CD8-positive, alpha-beta memory T cell (primary cell): Measurements from ENCODE around the gene TBC1D21. TPM values are rescaled to one million over a fixed set of nuclear protein-coding genes. Genes with fewer than 3 reads are reported as not detected.

Source experiments
- CTCF ChIA-PET: fragments of 350-600 bp; sonication (Branson Sonifier 250); formaldehyde crosslinking; loops from one replicate; lab custom pipeline; 2021; ENCODE audit warnings: antibody characterized with exemption; lab: Charles Lee
- POLR2A ChIA-PET: fragments of 350-600 bp; sonication (Branson Sonifier 250); formaldehyde crosslinking; loops from one replicate; lab custom pipeline; 2021; ENCODE audit warnings: antibody characterized with exemption; lab: Charles Lee
- DNase-seq, 5 donors: peaks; one replicate each; pipeline versions ENCODE4 v3.0.0 to v3.0.0-alpha.2; 2020 to 2022; ENCODE audit warnings: mixed read lengths in 1 of 5
- H3K27ac ChIP-seq: one replicate; pipeline ENCODE4 v1.7.0; 2013; ENCODE audit warnings: low read depth, mild to moderate bottlenecking, low read length, moderate library complexity
- H3K27me3 ChIP-seq: 2 replicates; pipeline ENCODE4 v1.7.0; 2013; ENCODE audit warnings: low read length, mild to moderate bottlenecking; ENCODE audit not compliant: insufficient read depth, poor library complexity, severe bottlenecking
- H3K36me3 ChIP-seq: 2 replicates; pipeline ENCODE4 v1.7.0; 2013; ENCODE audit warnings: mild to moderate bottlenecking, low read length, moderate library complexity; ENCODE audit not compliant: insufficient read depth
- H3K4me1 ChIP-seq: 2 replicates; pipeline ENCODE4 v1.7.0; 2013; ENCODE audit warnings: mild to moderate bottlenecking, low read length, moderate library complexity; ENCODE audit not compliant: insufficient read depth
- H3K4me3 ChIP-seq: 2 replicates; pipeline ENCODE4 v1.7.0; 2013; ENCODE audit warnings: mild to moderate bottlenecking, low read length
- H3K9me3 ChIP-seq: 2 replicates; pipeline ENCODE4 v1.7.0; 2013; ENCODE audit warnings: mild to moderate bottlenecking, low read length
- H3K27ac Mint-ChIP-seq, 8 donors: one replicate each; pipeline ENCODE4 v1.8.0; 2020 to 2021; ENCODE audit warnings: mixed read lengths in 8 of 8, mild to moderate bottlenecking in 6 of 8, inconsistent platforms in 3 of 8, moderate library complexity in 3 of 8
- H3K27me3 Mint-ChIP-seq, 2 donors: one replicate each; pipeline ENCODE4 v1.8.0; 2020 to 2021; ENCODE audit warnings: mixed read lengths in 2 of 2, mild to moderate bottlenecking in 1 of 2, moderate library complexity in 1 of 2
- H3K36me3 Mint-ChIP-seq, 3 donors: one replicate each; pipeline ENCODE4 v1.8.0; 2020 to 2021; ENCODE audit warnings: mixed read lengths in 3 of 3, inconsistent platforms in 1 of 3, mild to moderate bottlenecking in 1 of 3
- H3K4me1 Mint-ChIP-seq, 3 donors: one replicate each; pipeline ENCODE4 v1.8.0; 2020 to 2021; ENCODE audit warnings: mixed read lengths in 3 of 3, inconsistent platforms in 1 of 3, mild to moderate bottlenecking in 1 of 3
- H3K4me3 Mint-ChIP-seq, 7 donors: one replicate each; pipeline ENCODE4 v1.8.0; 2020 to 2021; ENCODE audit warnings: mixed read lengths in 7 of 7, mild to moderate bottlenecking in 6 of 7, moderate library complexity in 4 of 7, inconsistent platforms in 2 of 7
- H3K9me3 Mint-ChIP-seq, 5 donors: one replicate each; pipeline ENCODE4 v1.8.0; 2020 to 2022; ENCODE audit warnings: mixed read lengths in 5 of 5, mild to moderate bottlenecking in 3 of 5, moderate library complexity in 2 of 5, inconsistent platforms in 1 of 5
- polyA plus RNA-seq: library from polyadenylated mRNA; unstranded; fragments of 300-500 nt; fragmentation: Illumina TruSeq; gene quantifications from one replicate; pipeline ENCODE4 v1.2.3, GENCODE V29; 2021
- total RNA-seq, 2 experiments: library from RNA; stranded (reverse); gene quantifications; one replicate each; pipeline ENCODE4 v1.2.3, GENCODE V29; 2021

The TBC1D21 gene
- total and polyA plus RNA-seq, 3 experiments from 2014 or later: not detected

GRCh38 chr15:73910522-73911303 lies 37.3 kb downstream of the TBC1D21 start:
- H3K27me3 ChIP-seq: no peaks in the 10 kb centered on the region
- H3K27me3 Mint-ChIP-seq: no peaks in the 10 kb centered on the region
- H3K4me3 Mint-ChIP-seq: no peak overlapping the region
- H3K4me1 Mint-ChIP-seq: peaks cover 14 to 21% (median 19%) of the 10 kb centered on the region in 3 donors
- H3K27ac ChIP-seq: no peak overlapping the region
- H3K4me3 ChIP-seq: no peak overlapping the region
- H3K9me3 Mint-ChIP-seq: no peaks in the 10 kb centered on the region
- POLR2A ChIA-PET: no interaction called here
- DNase-seq: no peak
- H3K36me3 Mint-ChIP-seq: peaks cover 0 to 22% (median 9%) of the 10 kb centered on the region in 3 donors
- peak overlapping the region in 1 of 8 donors; percentile 77 for H3K27ac Mint-ChIP-seq
- peaks cover 7% of the 10 kb centered on the region for H3K4me1 ChIP-seq
- no peaks in the 10 kb centered on the region for H3K9me3 ChIP-seq
- CTCF ChIA-PET: interaction anchor here (0.8 to 1.8 kb wide), 5 partner anchors 9 to 234 kb away, joined by 3 to 8 read pairs (median 7); partner anchors contain the start of gene TBC1D21
- no peaks in the 10 kb centered on the region for H3K36me3 ChIP-seq

GRCh38 chr15:73912030-73912596 lies 38.7 kb downstream of the TBC1D21 start:
- POLR2A ChIA-PET: no interaction called here
- peaks cover 7 to 23% (median 12%) of the 10 kb centered on the region in 3 donors for H3K36me3 Mint-ChIP-seq
- H3K4me1 Mint-ChIP-seq: peaks cover 14 to 21% (median 19%) of the 10 kb centered on the region in 3 donors

GRCh38 chr15:73914145-73914544 lies 40.8 kb downstream of the TBC1D21 start:
- Histone ChIP-seq H3K27me3 (no peaks in the 10 kb centered on the region), H3K4me3 (no peak overlapping the region), H3K27ac (no peak overlapping the region), H3K4me1 (peaks cover 7% of the 10 kb centered on the region), H3K9me3 (no peaks in the 10 kb centered on the region), H3K36me3 (no peaks in the 10 kb centered on the region)
- Mint-ChIP-seq H3K4me3 (peak overlapping the region in 3 of 7 donors; percentile 24 to 36 (median 32)), H3K9me3 (peaks cover 5 to 8% (median 6%) of the 10 kb centered on the region in 5 donors), H3K4me1 (peaks cover 13 to 21% (median 15%) of the 10 kb centered on the region in 3 donors), H3K36me3 (peaks cover 26 to 38% (median 27%) of the 10 kb centered on the region in 3 donors), H3K27me3 (no peaks in the 10 kb centered on the region), H3K27ac (peak overlapping the region in 5 of 8 donors; percentile 8 to 69 (median 29))
- no peak for DNase-seq
- ChIA-PET CTCF (interaction anchor here (1.0 to 1.2 kb wide), 2 partner anchors 9 to 13 kb away, joined by 3 to 8 read pairs; no protein-coding TSS in a partner anchor), POLR2A (no interaction called here)

More at GRCh38 chr15:73912030-73912596, 38.7 kb downstream of the TBC1D21 start:
- Histone ChIP-seq H3K27me3 (no peaks in the 10 kb centered on the region), H3K27ac (no peak overlapping the region), H3K4me3 (no peak overlapping the region), H3K9me3 (no peaks in the 10 kb centered on the region), H3K4me1 (peaks cover 7% of the 10 kb centered on the region), H3K36me3 (no peaks in the 10 kb centered on the region)
- DNase-seq: no peak
- H3K27me3 Mint-ChIP-seq: no peaks in the 10 kb centered on the region
- peak overlapping the region in 2 of 8 donors; percentile 25 to 52 for H3K27ac Mint-ChIP-seq
- H3K9me3 Mint-ChIP-seq: peaks cover 0 to 4% (median 0%) of the 10 kb centered on the region in 5 donors
- H3K4me3 Mint-ChIP-seq: no peak overlapping the region
- CTCF ChIA-PET: interaction anchor here (1.7 to 1.8 kb wide), 3 partner anchors 14 to 38 kb away, joined by 7 to 8 read pairs (median 8); partner anchors contain the start of gene TBC1D21

GRCh38 chr15:73915082-73915481 lies 41.7 kb downstream of the TBC1D21 start:
- no peaks in the 10 kb centered on the region for H3K9me3 ChIP-seq
- Mint-ChIP-seq H3K27ac (no peak overlapping the region), H3K4me1 (peaks cover 13 to 23% (median 20%) of the 10 kb centered on the region in 3 donors), H3K4me3 (no peak overlapping the region), H3K9me3 (peaks cover 5 to 8% (median 6%) of the 10 kb centered on the region in 5 donors), H3K36me3 (peaks cover 26 to 41% (median 27%) of the 10 kb centered on the region in 3 donors), H3K27me3 (no peaks in the 10 kb centered on the region)
- ChIA-PET POLR2A (no interaction called here), CTCF (interaction anchor here (1.1 to 1.9 kb wide), 3 partner anchors 12 to 49 kb away, joined by 3 to 11 read pairs (median 3); partner anchors contain the start of gene LOXL1)
- no peak overlapping the region for H3K4me3 ChIP-seq
- no peak for DNase-seq
- H3K36me3 ChIP-seq: no peaks in the 10 kb centered on the region
- H3K27me3 ChIP-seq: no peaks in the 10 kb centered on the region
- peaks cover 7% of the 10 kb centered on the region for H3K4me1 ChIP-seq
- no peak overlapping the region for H3K27ac ChIP-seq

- CTCF ChIA-PET: no interaction called here
- peaks cover 5 to 8% (median 6%) of the 10 kb centered on the region in 5 donors for H3K9me3 Mint-ChIP-seq
- peaks cover 19 to 34% (median 27%) of the 10 kb centered on the region in 3 donors for H3K36me3 Mint-ChIP-seq
These were observed 45.4 kb downstream of the TBC1D21 start for GRCh38 chr15:73918784-73919183.

GRCh38 chr15:73919706-73920105 lies 46.3 kb downstream of the TBC1D21 start:
- no peaks in the 10 kb centered on the region for H3K36me3 ChIP-seq
- Mint-ChIP-seq H3K4me1 (peaks cover 25 to 42% (median 30%) of the 10 kb centered on the region in 3 donors), H3K9me3 (peaks cover 5 to 8% (median 6%) of the 10 kb centered on the region in 5 donors), H3K27ac (peak overlapping the region in 6 of 8 donors; percentile 43 to 97 (median 90)), H3K36me3 (peaks cover 19 to 34% (median 27%) of the 10 kb centered on the region in 3 donors), H3K4me3 (no peak overlapping the region), H3K27me3 (no peaks in the 10 kb centered on the region)
- no peak overlapping the region for H3K4me3 ChIP-seq
- no peaks in the 10 kb centered on the region for H3K9me3 ChIP-seq
- H3K27me3 ChIP-seq: no peaks in the 10 kb centered on the region
- H3K27ac ChIP-seq: no peak overlapping the region
- no peak for DNase-seq
- H3K4me1 ChIP-seq: peaks cover 21% of the 10 kb centered on the region
- POLR2A ChIA-PET: no interaction called here
- CTCF ChIA-PET: interaction anchor here (0.9 to 1.2 kb wide), 2 partner anchors 8 to 9 kb away, joined by 3 read pairs; no protein-coding TSS in a partner anchor

More at GRCh38 chr15:73918784-73919183, 45.4 kb downstream of the TBC1D21 start:
- Histone ChIP-seq H3K4me3 (no peak overlapping the region), H3K27me3 (no peaks in the 10 kb centered on the region), H3K9me3 (no peaks in the 10 kb centered on the region), H3K27ac (no peak overlapping the region), H3K4me1 (peaks cover 18% of the 10 kb centered on the region), H3K36me3 (no peaks in the 10 kb centered on the region)
- Mint-ChIP-seq H3K27me3 (no peaks in the 10 kb centered on the region), H3K4me1 (peaks cover 22 to 40% (median 30%) of the 10 kb centered on the region in 3 donors), H3K27ac (peak overlapping the region in 2 of 8 donors; percentile 32 to 50), H3K4me3 (no peak overlapping the region)
- POLR2A ChIA-PET: no interaction called here
- no peak for DNase-seq

- no peaks in the 10 kb centered on the region for H3K27me3 ChIP-seq
- peak overlapping the region in 3 of 7 donors; percentile 6 to 32 (median 23) for H3K4me3 Mint-ChIP-seq
- peaks cover 31 to 52% (median 39%) of the 10 kb centered on the region in 3 donors for H3K4me1 Mint-ChIP-seq
- no peaks in the 10 kb centered on the region for H3K36me3 ChIP-seq
- H3K27me3 Mint-ChIP-seq: no peaks in the 10 kb centered on the region
- H3K9me3 ChIP-seq: no peaks in the 10 kb centered on the region
- H3K27ac ChIP-seq: no peak overlapping the region
- POLR2A ChIA-PET: no interaction called here
- CTCF ChIA-PET: interaction anchor here (1.6 kb wide), 1 partner anchor 12 kb away, joined by 3 read pairs; no protein-coding TSS in a partner anchor
- DNase-seq: no peak
- H3K9me3 Mint-ChIP-seq: peaks cover 5 to 8% (median 6%) of the 10 kb centered on the region in 5 donors
- H3K36me3 Mint-ChIP-seq: peaks cover 15 to 28% (median 22%) of the 10 kb centered on the region in 3 donors
- peaks cover 24% of the 10 kb centered on the region for H3K4me1 ChIP-seq
- peak overlapping the region in 7 of 8 donors; percentile 19 to 97 (median 56) for H3K27ac Mint-ChIP-seq
- H3K4me3 ChIP-seq: no peak overlapping the region
These were observed 48.0 kb downstream of the TBC1D21 start for GRCh38 chr15:73921254-73921925.
